Medulla oblongata (tissue), 1 donor: Measurements from ENCODE around the gene RBP4.

Experiments used
- DNase-seq: peaks from one replicate; pipeline ENCODE4 v3.0.0-alpha.2; 2015; ENCODE audit errors: extremely low spot score

Gene RBP4

GRCh38 chr10:93601146-93601773 lies at the start of gene RBP4:
TSS of gene RBP4 (minus strand) at chr10:93601235. CDS start at chr10:93601028, 207 bp downstream.
- no peak for DNase-seq

GRCh38 chr10:93639791-93640190 lies 38.8 kb upstream of the RBP4 start:
- DNase-seq: no peak

DNA sequence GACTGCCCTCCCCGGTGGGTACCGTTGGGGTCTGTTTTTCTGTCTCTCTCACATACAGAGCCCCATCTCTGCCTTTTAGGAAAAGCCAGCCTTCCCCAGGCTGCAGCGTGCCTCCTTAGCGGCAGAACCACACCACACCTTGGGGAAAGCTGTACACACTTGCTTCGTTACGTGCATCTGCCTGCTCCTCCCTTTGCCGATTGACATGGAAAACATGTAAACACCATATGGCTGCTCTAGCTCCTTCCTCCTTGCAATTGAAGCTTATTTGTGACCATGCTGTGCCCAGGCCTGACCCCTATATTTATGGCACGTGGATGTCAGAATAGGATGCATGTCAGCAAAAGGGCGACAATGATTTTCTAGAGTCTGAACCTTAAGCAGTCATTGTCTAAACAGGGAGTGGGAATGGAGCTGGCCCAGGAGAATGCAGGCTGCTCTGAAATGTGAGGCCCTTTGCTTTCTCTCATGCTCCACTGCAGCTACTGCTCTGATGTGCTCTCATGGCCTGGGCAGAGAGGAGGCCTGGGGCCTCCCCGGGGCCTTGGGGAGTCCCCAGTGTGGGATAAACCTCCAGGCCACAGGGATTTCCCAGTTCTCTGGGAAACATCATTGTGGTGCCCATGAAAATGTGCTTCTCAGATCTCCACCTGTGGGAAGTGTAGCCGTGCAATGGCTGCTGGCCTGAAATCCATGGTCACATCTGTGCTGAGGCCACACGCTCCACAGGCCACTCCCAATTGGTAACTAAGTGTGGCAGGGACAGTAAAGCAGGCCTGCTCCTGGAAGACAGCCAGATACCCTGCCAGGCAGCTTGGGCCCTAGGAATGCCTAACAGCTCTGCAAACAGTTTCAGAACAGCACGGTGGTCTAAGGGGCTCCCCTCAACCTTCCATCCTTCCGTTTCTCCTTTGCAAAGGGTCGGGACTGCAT lies 29.9 kb upstream of the RBP4 start:
- no peak for DNase-seq

DNA sequence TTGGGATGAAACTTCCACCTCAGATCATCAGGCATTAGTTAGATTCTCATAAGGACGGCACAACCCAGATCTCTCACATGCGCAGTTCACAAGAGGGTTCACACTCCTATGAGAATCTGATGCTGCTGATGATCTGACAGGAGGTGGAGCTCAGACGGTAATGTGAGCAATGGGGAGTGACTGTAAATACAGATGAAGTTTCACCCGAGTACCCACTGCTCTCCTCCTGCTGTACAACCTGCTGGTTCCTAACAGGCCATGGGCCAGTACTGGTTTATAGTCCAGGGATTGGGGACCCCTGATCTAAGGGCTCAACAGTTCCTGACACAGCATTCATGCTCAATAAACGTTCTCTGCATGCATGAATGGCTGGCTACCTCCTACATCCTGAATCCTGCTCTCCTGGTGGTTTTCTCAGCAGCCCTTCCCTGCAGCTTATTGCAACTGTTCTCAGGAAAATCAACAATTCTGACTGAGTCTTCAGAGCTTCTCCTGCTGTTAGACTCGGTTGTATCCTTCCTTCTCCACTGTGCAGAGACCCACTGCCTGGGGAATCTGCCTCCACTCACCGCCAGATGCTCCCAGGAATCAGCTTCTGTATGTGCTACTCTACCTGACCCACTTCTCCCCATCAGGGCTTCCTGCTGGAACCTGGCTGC lies 28.7 kb upstream of the RBP4 start:
- no peak for DNase-seq

- no peak for DNase-seq
Observed at GRCh38 chr10:93628858-93629257, 27.8 kb upstream of the RBP4 start.

- DNase-seq: no peak
Observed at GRCh38 chr10:93622942-93623341, 21.9 kb upstream of the RBP4 start.

- DNase-seq: no peak
Observed at GRCh38 chr10:93620925-93621324, 19.9 kb upstream of the RBP4 start.

- peak; percentile 4 for DNase-seq
Observed at GRCh38 chr10:93615576-93616235, 14.7 kb upstream of the RBP4 start.

- DNase-seq: no peak
Observed at GRCh38 chr10:93614101-93614825, 13.2 kb upstream of the RBP4 start.

DNA sequence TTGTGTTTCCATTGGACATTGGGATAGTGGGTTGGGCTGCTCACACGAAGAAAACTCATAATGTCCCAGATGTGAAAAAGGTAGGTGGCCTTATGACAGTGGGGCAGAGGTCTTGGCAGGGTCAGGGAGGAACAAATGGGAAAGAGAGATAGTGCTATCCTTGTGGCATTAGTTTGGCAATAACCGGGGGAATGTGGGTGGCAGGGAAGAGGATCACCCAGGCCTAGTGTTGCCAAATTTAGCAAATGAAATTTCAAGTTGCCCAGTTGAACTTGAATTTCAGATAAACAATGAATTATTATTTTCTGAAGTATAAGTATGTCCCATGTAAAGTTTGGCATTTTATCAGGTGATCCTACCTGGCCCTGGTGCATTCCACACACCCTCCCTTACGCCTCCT lies 12.1 kb upstream of the RBP4 start:
- no peak for DNase-seq

DNA sequence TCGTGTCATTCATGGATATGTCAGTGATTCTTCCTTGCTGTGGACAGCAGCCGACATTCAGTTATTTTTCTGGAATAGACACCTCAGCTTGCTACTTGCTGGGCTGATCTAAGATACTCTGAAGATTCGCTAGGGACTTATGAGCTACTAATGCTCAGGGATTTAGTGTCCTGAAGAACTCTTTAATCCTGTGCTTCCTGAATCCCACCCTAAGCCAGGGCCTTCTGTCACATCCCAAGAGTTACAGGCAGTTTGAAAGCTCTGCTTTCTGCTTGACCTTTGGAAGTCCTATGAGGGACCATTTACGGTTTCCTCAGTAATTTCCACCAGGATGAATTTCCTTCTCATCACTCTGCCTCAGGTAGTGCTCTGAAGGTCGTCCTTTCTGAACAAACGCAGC lies 11.3 kb upstream of the RBP4 start, which contains the start of gene PDE6C:
TSS of gene PDE6C (plus strand) at position 227 of the 400 bp plus-strand sequence. CDS start 189 bp downstream, outside the sequence.
- no peak for DNase-seq

GRCh38 chr10:93608421-93608820 lies 7.4 kb upstream of the RBP4 start:
- DNase-seq: no peak

GRCh38 chr10:93604146-93604545 lies 3.1 kb upstream of the RBP4 start:
- no peak for DNase-seq

DNA sequence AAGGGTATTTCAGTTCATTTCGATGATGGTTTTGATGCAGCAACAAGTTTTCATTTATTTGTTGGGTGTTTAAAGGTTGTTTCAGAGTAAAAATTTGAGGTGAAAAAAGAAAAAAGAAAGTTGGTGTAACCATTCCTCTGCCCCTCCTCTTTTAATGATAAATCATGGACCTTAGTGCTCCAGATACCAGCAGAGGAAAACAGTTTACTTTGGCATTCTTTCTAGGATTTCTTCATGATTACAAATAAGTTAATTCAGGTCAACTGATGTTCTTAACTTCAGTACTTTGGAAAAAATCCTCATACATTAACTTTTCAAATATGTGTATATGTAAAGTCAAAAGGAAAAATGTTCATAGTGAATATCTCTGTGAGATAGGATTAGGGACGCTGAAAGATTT lies 2.0 kb upstream of the RBP4 start:
- DNase-seq: no peak

DNA sequence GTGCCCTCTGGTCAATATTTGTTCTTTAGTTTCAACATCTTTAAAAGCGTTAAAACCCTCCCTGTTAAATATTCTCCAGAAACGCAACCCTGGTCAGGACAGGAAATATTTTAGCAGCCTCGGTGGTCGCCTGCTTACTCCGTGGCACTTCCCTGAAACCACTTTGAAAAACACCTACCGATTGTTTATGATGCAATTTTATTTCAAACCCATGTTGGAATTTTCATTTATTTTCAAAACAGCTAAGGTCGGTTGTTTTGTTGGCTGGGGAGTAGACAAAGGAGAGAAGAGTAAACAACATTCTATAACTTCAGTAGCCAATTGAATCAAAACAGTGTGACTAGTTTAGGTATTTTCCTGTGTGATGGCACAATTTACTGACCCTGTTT lies 733 bp upstream of the RBP4 start:
- no peak for DNase-seq

DNA sequence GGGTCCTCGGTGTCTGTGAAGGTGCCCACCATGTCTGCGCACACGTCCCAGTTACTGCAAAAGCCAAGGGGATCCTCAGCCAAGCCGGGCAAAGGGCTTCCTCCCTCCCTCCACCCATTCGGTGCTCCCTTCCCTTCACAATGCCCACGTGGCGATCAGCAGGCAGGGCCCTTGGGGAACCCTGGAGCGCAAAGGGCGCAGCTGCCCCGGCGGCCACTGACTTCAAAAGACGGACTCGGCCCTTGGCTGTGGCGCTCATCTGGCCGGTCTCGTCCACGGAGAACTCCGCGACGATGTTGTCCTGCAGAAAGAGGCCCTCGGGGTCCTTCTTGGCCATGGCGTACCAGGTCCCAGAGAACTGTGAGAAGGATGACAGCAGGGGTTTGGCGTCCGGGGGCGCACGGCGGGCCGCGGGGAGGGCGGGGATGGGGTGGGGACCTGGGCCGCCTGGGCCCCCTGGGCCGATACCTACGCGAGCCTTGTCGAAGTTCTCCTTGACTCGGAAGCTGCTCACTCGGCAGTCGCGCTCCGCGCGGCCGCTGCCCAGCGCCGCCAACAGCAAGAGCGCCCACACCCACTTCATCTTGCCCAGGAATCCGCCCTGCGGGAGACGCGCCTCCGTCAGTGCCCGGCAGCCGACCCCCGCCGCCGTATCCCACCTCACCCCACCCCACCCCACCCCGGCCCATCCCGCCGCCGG lies 439 bp downstream of the RBP4 start:
- DNase-seq: no peak

DNA sequence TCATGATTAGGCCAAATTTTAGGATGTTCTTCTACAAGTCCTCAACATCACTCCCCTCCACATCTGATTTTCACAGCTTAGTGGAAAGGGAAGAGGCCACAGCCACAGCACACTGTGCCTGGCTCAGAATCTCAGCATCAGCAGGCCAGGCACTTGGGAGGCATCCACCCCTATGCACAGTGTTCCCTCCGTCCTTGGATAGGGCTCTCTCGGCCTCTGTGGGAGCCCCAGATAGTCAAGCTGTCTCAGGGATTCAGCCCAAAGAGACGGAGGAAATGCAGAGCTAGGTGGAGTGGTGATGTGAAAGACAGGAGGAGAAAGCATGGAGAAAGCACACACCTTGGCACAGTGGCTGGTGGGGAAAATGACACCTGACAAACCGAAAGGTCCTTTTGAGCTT lies 1.3 kb downstream of the RBP4 start:
- no peak for DNase-seq

DNA sequence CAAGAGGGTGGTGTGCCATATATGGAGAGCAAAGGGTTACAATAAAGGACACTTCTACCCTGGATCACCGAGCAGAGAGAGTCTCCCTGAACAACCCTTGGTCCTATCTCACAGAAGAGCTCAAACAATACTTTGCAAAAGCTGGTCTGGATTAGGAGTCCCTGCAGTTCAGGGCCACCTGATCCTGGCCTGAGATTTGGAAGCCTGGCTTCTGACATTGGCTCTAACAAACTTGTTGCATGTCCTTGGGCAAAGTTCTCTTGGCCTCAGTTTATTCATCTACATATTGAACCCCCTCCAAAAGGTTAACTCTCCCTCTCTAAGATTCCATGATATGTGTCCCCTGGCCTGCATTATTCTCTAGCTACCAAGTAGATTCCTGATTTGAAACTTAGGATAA lies 1.7 kb downstream of the RBP4 start:
- no peak for DNase-seq

DNA sequence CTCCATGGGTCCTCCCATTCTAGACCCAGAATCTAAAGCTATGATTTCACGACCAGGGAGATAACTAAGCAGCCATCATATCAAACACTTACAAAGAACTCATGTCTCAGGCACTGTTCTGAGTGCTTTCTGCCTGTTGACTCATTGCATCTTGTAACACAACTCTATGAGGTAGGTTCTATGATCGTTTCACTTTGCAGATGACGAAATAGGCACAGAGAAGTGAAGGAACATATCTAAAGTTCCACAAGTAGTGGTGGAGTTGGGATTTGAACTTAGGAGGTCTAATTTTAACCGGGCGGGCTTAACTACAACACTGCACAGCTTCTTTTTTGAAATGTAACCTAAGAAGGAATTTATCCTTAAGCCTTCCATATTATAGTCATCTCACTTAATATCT lies 2.9 kb downstream of the RBP4 start:
- DNase-seq: no peak

DNA sequence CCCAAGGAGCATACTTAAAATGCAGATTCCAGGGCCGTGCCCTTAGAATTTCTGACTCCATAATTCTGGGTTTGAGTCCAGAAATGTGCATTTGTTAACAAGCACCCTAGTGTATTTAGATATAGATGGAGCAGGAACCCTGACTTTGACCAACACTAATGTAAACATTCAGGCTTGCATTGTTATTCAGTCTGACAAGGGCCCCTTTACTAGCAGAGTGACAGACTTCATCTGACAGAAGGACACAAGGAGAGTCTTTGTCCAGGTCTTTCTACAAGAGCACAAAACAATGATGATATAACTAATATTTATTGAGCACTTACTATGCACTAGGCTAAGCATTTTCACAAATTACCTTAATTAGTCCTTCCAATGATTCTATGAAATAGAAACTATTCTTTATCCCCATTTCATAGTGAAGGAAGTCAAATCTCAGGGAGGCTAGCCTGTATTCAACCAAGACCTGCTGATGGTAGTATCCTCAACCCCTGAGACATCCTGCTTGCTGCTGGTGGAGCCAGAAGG lies 3.9 kb downstream of the RBP4 start:
- no peak for DNase-seq
